Hematopoietic multipotent progenitor cell treated with erythropoietin and hydrocortisone succinate and interleukin-3 and kit ligand, for 15 days (in vitro differentiated cells): ENCODE measurements around the gene CAST.

Experiments
- DNase-seq: peaks from one replicate; pipeline ENCODE4 v3.0.0-alpha.2; 2015; ENCODE audit warnings: low spot score

CAST gene

DNA sequence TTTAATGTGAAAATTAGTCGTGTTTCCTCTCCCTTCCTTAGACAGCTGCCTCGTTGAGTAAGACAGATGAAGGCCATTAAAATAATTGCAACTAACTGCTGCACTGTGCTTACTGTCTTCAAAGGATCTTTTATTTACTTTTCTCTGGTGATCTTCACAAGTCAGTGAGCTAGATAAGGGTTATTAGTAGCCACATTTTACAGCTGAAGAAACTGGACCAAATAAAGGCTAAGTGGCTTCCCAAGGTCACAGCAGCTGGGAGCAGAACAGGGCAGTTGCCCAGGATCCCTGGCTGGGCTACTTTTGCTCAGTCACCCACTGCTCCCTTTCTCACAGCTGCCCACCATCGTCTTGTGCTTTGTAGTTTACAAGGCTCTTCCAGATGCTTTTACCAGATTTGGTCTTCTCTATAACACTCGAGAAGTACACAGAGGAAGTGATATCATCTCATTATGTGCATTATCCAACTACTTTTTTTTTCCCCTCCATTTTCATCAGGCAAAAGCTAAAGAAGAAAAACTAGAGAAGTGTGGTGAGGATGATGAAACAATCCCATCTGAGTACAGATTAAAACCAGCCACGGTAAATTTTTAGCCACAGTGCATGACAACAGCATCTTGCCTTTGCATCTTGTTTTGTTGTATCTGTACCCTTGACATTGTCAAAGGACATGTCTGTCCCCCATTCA lies 83.8 kb downstream of the CAST start:
- no peak for DNase-seq

DNA sequence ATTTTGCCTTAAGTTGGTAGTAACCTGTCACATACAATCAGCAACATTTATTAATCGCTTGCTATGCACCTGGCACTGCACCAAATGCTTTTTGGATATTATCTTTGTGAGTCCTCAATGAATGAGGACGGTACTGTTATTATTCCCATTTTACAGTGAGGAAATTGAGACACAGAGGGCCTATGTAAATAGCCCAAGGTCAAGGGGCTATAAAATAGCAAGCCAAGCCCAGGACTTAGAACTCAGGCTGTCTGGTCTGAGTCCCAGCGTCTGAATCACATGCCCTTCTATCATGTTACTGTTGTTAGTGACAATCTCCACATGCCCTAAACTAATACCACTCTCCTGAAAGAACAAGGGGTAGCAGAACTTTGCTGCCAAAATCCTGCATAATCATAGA lies 85.5 kb downstream of the CAST start:
- DNase-seq = no peak

DNA sequence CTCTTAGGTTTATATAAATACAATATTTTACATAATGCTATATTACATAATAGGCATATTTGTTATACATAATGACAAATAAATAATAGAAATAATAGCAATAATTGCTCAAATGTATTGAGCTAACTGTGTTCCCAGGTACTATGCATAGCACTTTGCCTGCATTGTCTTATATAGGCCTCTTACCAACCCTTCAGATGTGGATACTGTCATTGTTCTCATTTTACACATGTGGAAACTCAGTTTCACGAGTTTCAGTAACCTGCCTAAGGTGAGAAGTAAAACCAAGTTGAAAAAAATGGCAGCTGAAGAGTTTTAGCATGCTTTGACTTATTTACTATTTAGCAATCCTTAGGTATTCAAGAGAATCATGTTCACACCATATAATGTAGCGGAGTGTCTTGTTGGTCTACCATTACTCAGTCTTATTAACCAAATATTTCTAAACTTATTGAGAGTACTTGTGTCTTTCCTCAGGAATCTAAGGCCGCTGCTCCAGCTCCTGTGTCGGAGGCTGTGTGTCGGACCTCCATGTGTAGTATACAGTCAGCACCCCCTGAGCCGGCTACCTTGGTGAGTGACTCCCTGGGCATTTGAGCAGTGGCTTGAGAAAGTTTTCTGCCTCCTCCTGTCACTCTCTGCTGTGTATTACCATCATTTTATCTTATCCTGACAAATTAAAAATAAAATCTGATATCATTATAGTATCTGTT lies 88.1 kb downstream of the CAST start:
- DNase-seq = no peak

DNA sequence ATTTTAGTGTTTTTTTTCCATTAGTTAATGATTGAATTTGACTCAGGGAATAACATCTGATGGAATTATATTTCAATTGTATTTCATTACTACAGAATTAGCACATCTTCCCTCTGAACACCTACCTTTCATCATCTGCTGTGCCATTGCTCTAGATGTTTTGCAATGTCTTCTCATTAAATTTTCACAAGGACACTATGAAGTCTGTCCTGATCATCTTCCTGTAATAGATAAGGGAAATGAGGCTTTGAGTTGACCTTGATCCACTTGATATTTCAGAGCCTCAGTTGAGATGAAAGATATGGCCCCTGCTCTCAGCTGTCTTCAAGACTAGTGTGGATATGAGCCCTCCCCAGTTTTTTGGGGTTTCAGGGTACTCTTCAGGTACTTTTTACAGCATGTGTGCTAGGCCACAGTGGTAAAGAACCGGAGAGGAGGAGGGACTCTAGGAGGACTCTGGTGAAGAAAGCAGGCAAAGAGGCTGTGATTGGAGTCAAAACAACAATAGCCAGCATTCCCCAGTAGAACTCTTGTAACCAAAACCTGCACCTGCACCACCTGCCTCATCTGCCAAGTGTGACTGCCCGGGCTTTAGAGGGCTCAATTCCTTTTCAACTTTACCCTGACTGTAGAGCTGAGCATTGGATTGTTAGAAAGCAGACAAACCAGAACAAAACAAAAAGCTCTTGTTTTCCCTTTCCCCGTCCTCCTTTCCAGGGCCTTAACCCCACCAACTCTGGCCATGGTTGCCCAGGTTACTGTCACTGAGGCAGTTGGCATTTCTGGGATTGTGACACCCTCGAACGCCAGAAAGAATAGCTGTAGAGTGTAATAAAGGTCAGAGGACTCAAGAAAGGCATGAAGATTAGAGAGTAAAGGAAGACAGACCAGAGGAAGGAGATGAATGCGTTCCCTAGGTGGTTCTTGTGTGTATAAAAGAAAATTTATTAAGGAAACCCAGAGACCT lies 89.3 kb downstream of the CAST start:
- DNase-seq = no peak

- peak; percentile 85 for DNase-seq
Measured at GRCh38 chr5:96752341-96753016, 90.3 kb downstream of the CAST start.

GRCh38 chr5:96753017-96753397 lies 90.8 kb downstream of the CAST start:
- no peak for DNase-seq

DNA sequence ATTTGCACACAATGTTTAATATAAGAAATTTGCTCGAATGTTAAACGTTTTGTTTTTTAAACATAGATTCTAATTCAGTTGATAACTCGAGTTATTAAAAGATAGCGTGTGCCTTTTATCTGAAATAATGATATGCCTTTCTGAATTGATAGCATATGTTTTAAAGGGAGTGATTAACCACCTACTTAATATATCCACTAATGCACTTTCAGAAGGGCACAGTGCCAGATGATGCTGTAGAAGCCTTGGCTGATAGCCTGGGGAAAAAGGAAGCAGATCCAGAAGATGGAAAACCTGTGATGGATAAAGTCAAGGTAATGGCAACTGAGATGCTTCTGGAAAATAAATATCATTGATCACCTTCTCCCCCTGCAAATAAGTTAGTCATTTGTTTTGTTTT lies 91.7 kb downstream of the CAST start:
- no peak for DNase-seq

GRCh38 chr5:96755851-96756250 lies 93.7 kb downstream of the CAST start:
- DNase-seq = no peak

DNA sequence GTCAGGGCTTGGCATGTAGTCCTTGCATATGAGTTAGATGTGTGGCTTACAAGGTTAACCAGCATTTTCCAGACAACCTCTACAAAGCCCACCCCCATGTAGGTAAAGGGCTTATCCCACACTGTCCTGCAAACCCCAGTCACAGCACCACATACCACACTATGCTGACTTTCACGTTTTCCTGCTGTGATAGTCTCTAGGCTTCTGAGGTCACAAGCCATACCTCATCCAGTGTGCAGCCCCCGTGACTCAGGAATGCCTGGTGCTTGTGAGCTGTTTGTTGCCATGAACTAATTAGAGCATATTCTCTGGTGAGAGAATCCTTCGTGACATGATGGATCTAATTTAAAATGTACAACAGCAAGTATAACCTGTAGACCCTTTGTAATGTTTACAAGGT lies 94.8 kb downstream of the CAST start:
- no peak for DNase-seq

- DNase-seq = no peak
Measured at GRCh38 chr5:96758621-96759020, 96.4 kb downstream of the CAST start.

GRCh38 chr5:96761618-96762017 lies 99.4 kb downstream of the CAST start:
- no peak for DNase-seq

- DNase-seq = no peak
Measured at GRCh38 chr5:96763026-96763425, 100.8 kb downstream of the CAST start.

GRCh38 chr5:96765043-96765442 lies 102.9 kb downstream of the CAST start:
- DNase-seq = no peak

DNA sequence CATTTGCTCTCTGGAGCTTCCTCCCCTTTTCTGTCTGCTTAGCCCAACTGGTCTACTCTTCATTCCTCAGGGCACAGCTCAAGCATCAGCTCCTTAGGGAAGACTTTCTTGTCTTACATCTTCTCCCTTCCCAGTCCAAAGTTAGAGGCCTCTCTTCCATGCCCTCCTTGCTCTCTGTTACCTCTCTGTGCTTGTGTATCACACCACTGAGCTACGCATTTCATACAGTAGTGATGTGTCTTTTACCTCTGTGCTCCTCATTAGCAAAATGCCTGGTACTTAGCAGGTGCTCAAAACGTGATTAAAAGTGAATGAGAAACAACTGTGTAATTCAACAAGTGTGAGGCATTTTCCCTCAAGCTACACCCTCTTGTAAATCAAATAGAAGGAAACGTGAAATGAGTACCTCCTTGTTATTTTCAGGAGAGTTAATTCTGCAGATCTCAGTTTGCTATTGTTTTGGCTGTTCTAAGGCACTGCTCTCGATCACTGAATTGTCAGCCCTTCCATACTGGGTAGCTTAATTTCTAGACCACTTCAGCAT lies 106.6 kb downstream of the CAST start:
- no peak for DNase-seq

DNA sequence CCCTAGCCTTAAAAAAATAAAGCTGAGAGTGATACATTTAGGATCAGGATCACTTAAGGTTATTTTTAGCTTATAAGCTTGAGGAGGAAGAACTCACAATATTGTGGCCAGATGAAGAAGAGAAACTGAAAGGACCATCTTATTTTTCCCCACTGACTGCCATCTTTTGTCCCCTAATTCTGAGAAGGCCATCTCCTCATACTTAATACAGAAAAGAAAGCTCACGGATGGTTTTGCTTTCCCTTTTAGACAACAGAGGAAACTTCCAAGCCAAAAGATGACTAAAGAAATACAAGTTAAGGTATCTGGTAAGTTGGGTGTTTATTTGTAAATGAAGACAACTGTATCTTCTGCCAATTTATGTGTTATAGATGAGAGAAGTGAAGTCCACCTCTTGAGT lies 109.2 kb downstream of the CAST start:
- no peak for DNase-seq

DNA sequence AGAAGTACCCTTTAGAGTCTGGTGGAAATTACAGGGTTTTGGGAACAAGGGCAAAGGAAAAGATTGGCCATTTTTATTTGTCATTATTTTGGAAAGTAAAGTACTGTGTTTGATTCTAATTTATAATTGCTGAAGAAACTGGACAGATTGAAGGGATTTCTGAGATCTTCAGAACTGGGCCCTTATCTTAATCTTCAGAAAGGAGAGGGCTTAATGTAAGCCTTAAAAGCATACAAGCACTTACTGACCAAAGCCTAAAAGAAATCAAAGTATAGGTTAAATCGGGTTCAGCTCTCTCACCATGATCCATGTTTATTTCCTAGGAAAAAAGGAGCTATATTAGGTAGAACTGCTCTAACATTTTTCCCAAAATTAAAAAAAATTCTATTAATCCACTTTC lies 109.9 kb downstream of the CAST start:
- DNase-seq = no peak

DNA sequence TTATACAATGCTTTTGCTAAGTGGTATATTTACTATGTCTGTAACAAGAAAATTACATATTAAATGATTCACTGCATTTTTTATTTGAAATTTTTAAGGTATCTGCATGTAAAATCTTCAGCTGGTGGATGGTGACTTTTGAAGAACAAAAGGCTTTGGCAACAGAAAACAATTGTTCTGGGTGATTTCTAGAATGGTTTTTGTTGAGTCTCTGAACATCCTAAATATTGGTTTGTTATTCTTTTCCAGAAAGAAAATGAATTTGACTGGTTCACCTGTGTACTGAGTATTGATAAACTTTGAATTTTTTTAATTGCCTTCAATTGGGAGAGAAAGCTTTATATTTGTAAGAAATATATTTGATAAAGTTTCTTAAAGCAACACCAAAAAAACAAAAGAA lies 110.4 kb downstream of the CAST start:
- DNase-seq = no peak

DNA sequence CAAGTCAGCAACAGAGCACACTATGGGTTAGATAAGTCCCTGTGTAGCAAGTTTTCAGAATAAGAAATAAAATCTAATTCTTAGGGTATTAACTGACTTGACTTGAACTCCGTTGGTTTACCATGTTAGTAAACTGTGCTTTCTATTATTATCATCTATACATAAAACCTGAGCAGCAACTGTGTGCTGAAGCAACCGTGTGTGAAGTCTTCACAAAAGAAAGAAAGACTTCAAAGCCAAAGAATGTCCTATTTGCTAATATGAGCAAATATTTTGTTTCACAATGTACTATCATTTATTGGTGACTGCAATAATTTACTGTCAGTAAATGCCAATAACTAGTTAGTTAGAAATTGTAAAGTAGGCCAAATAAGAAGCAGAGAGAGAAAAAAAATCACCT lies 112.9 kb downstream of the CAST start:
- no peak for DNase-seq

DNA sequence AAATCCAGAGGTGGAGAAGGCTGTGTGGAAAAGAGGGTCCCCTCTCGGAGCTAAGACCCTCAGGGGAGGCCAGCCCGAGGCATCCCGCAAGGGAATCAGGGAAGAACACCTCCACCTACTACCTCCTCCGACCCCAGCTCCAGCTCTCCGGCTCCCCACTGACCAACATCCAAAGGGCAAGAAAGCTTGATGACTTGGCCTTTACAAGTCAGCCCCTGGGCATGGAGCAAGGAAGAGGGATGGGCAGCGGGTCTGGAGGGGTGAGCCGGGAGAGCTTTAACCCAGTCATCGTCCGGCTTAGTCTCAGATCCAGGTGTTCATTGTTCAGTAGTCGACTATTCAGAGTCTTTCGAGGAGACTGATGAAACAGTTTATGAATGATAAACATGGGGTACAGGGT lies 113.5 kb downstream of the CAST start:
- DNase-seq = no peak

DNA sequence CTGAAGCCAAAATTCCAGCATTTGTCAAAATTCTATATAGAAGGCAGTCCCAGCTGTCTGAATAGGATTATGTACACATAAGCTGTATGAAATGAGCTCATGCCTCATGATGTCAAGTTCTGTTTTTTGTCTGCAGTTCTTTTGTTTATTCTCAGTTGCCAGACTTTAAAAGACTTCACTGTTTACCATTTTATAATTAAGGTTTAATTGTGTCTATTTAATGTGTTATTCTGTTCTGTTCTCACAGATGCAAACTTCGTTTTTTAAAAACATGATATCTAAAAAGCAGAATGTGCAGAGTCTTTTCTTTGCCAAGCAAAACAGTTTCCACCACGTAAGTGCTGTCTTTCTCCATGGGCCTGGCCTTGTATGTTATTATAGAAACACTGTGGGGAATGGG lies 114.4 kb downstream of the CAST start:
- no peak for DNase-seq

GRCh38 chr5:96778409-96778808 lies 116.2 kb downstream of the CAST start:
- DNase-seq = no peak

GRCh38 chr5:96780626-96781025 lies 118.5 kb downstream of the CAST start:
- DNase-seq = no peak
